IPS DF 19.7 (cell line): ENCODE measurements around the gene MAN1B1.

ENCODE experiments used
- DNase-seq: peaks from one replicate; pipeline ENCODE4 v3.0.0-alpha.2; 2013; ENCODE audit warnings: low read depth, low spot score

Gene MAN1B1

GRCh38 chr9:137145731-137146526 is 59.1 kb downstream of the MAN1B1 start:
- no peak for DNase-seq

DNA sequence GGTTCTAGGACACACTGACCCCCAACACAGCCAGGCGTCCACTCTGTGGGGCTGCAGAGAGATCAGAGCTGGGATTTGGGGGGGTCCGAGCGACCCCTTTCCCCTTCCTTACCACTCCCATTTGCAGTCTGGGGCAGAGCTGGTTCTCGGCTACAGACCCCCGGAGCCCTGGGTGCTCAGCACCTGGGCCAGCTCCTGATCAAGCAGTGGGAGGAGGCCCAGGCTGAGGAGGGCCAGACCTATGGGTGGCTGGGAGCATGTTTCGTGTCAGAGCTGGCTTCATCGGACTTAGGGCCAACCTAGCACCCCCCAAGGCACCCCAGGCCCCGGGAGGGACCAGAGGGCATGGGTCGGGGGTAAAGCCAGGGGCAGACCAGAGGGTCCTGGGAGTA is 59.7 kb downstream of the MAN1B1 start:
- DNase-seq, result no peak

DNA sequence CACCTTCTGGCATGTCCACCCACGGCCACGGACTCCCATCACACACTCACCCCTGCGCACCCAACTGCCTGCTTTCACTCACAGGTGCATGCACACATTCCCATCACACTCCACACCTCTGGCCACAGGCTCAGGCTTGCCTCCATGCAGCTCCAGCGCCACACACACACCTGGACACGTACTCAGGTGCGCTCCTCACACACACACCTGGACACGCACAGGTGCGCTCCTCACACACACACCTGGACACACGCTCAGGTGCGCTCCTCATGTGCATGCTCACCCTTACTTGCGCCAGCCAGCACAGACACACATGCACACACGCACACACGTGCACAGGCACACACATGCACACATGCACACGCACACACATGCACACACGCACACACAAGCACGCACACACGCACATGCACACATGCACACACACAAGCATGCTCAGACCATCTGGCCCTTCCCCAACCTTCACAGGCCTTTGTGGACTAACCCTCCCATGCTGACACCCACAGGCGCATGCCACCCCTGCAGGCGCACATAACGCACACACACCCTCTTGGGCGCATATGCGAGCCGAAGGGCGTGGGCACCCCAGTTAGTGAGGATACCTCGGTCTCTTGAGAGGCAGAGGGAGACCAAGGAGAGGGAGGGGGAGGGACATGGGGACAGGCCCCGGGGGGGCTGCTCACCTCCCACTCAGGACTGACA is 60.5 kb downstream of the MAN1B1 start:
- no peak for DNase-seq

DNA sequence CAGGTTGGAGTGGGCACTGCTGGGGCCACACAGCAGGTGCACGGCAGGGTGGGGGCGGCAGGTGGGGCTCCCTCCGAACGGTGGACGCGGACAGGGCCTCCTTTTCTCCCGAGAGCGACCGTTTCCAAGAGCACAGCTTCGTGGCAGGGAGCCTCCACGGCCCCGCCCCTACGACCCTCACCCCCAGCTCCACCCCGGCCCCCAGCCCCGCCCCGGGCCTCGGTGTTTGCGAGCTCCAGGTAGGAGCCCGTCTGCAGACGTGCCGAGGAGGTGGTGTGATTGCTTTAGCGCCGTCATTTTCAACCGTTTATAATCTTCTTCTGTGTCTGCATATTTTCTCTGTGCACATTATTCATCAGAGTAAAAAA is 61.0 kb downstream of the MAN1B1 start:
- no peak for DNase-seq

DNA sequence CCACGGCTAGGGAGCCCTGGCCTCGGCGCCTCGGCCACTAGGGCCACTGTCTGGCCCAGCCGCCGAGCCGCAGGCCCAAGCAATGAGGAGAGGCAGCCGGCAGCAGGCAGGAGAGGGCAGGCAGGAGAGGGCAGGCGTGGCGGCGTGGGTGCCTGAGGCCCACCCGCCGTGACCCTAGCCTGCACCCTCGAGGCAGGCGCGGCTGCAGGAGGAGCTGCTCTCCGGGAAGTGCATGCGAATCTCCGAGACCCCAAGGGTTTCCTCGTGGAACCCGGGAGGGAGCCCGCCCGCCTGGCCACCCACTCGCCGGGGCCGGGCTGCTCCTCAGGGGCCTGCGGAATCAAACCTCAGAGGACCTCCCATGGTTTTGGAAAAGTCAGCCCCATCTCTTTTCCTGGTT is 61.5 kb downstream of the MAN1B1 start:
- no peak for DNase-seq

GRCh38 chr9:137148661-137149060 is 61.9 kb downstream of the MAN1B1 start:
- no peak for DNase-seq

DNA sequence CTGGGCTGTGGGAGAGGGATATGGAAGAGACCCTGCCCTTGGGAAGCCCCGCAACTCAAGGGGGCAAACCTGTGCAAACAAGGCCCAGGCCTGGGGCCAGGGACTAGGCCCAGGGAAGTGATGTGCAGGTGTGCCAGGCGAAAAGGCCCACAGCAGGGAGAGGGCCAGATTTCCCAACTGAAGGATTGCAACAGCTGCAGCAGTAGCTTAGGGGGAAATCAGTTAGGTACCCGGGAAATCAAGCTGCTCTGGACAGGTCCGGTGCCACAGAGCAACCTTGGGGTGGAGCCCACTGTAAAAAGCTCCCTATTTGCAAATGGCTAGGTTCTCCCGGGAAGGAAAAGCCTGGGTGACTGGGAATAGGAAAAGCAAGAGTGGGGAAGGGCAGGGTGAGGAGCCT is 62.6 kb downstream of the MAN1B1 start:
- no peak for DNase-seq

DNA sequence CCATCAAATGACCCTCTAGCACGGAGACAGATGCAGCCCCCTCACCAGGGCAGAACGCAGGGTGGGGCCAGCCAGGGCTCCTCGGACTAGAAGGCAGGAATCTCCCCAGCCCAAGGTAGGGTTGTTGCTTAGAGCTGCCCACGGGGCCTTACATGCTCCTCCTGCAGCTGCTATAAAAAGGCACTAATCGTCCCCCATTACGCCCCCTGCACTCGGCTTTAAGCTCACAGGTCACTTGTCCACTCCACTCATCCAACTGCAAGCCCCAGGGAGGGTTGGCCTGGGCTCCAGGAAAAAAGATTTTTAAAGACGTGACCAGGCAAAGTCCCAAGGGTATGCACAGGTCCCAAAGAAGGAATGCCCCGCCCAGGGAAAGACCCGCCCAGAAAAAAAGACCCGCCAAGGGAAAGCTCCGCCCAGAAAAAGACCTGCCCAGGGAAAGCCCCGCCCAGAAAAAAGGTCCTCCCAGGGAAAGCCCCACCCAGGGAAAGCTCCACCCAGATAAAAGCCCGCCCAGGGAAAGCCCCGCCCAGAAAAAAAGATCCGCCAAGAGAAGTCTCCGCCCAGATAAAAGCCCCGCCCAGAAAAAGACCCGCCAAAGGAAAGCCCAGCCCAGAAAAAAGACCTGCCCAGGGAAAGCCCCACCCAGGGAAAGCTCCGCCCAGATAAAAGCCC is 63.3 kb downstream of the MAN1B1 start:
- no peak for DNase-seq

- no peak for DNase-seq
Measured at GRCh38 chr9:137150617-137151457, 64.1 kb downstream of the MAN1B1 start.

- DNase-seq, result no peak
Measured at GRCh38 chr9:137152844-137153405, 66.1 kb downstream of the MAN1B1 start.

DNA sequence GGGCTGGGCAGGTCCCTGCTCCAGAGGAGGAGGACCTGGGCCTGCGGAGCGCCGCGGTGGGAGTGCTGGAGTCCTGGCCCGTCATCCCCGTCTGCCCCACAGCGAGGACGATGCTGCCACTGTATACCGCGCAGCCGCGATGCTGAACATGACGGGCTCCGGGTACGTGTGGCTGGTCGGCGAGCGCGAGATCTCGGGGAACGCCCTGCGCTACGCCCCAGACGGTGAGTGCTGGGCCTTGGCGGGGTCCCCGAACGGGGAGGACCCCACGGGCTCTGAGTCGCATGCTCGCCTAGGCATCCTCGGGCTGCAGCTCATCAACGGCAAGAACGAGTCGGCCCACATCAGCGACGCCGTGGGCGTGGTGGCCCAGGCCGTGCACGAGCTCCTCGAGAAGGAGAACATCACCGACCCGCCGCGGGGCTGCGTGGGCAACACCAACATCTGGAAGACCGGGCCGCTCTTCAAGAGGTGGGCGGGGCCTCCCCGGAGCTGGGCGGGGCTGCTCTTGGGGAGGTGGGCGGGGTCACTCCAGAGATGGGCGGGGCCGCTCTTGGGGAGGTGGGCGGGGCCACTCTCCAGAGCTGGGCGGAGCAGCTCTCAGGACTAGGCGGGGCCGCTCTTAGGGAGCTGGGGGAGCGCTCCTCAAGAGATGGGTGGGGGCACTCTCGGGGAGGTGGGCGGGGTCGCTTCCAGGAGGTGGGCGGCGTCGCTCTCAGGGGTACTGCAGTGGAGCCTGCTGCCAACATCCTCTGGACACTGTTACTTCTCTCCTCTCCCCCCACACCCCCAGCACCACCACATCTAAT is 70.0 kb downstream of the MAN1B1 start:
- no peak for DNase-seq

- no peak for DNase-seq
Measured at GRCh38 chr9:137157618-137158415, 71.0 kb downstream of the MAN1B1 start.

- no peak for DNase-seq
Measured at GRCh38 chr9:137158625-137159024, 71.8 kb downstream of the MAN1B1 start.
